HEK293 (cell line): ENCODE measurements around the gene ABCC12.

Experiments
- CTCF ChIP-seq: fragments of 450-650 bp; formaldehyde crosslinking; IDR thresholded peaks from 2 replicates; pipeline ENCODE4 v1.5.1; 2016; ENCODE audit warnings: missing biosample characterization, missing genetic modification characterization
- MYNN ChIP-seq: fragments of 450-650 bp; formaldehyde crosslinking; IDR thresholded peaks from 2 replicates; pipeline ENCODE4 v1.5.1; 2016; ENCODE audit warnings: missing biosample characterization, missing genetic modification characterization, borderline replicate concordance
- TCF7L2 ChIP-seq: IDR thresholded peaks from 2 replicates; pipeline ENCODE4 v1.6.1; 2011; ENCODE audit warnings: low read depth, mild to moderate bottlenecking, inconsistent platforms, low read length, moderate library complexity, borderline replicate concordance
- ZBTB26 ChIP-seq: fragments of 450-650 bp; formaldehyde crosslinking; optimal IDR thresholded peaks from 2 replicates; pipeline ENCODE3; 2016; ENCODE audit warnings: missing biosample characterization, mild to moderate bottlenecking, missing genetic modification characterization
- ZNF548 ChIP-seq: fragments of 450-650 bp; formaldehyde crosslinking; IDR thresholded peaks from 2 replicates; pipeline ENCODE4 v1.5.1; 2016; ENCODE audit warnings: missing biosample characterization, missing genetic modification characterization
- ZNF776 ChIP-seq: fragments of 450-650 bp; formaldehyde crosslinking; IDR thresholded peaks from 2 replicates; pipeline ENCODE4 v1.5.0; 2017; ENCODE audit warnings: missing biosample characterization, missing genetic modification characterization, borderline replicate concordance

GRCh38 chr16:48112600-48112999 lies 43.2 kb downstream of the ABCC12 start:
- TF ChIP-seq CTCF (tag by site-specific recombination): no peak
- no peak for TF ChIP-seq ZBTB26 (tag by site-specific recombination)
- TF ChIP-seq ZNF548 (tag by site-specific recombination): no peak
- TF ChIP-seq TCF7L2: no peak
- TF ChIP-seq MYNN (tag by site-specific recombination): no peak
- no peak for TF ChIP-seq ZNF776
